Type B pancreatic cell (in vitro differentiated cells): ENCODE data around the gene GRIK1. TPM values are rescaled to one million over a fixed set of nuclear protein-coding genes. Genes with fewer than 3 reads are reported as not detected.
A peak's percentile ranks its signal among the peaks of the same experiment; 100 is the strongest.

Experiments used
- DNase-seq: peaks from one replicate; pipeline ENCODE4 v3.0.0; 2021; ENCODE audit warnings: mixed read lengths; ENCODE audit not compliant: unreplicated experiment; ENCODE audit errors: extremely low spot score
- H3K27ac Mint-ChIP-seq: 2 replicates; pipeline ENCODE4 v1.8.0; 2021; ENCODE audit warnings: mild to moderate bottlenecking, mixed read lengths
- H3K27me3 Mint-ChIP-seq: 2 replicates; pipeline ENCODE4 v1.8.0; 2021; ENCODE audit warnings: mixed read lengths
- H3K36me3 Mint-ChIP-seq: 2 replicates; pipeline ENCODE4 v1.8.0; 2021; ENCODE audit warnings: mixed read lengths
- H3K4me1 Mint-ChIP-seq: one replicate; pipeline ENCODE4 v1.8.0; 2021; ENCODE audit warnings: mixed read lengths; ENCODE audit not compliant: unreplicated experiment
- H3K4me3 Mint-ChIP-seq: 2 replicates; pipeline ENCODE4 v1.8.0; 2021; ENCODE audit warnings: mild to moderate bottlenecking, mixed read lengths
- H3K9me3 Mint-ChIP-seq: 2 replicates; pipeline ENCODE4 v1.8.0; 2021; ENCODE audit warnings: mixed read lengths
- CTCF ChIP-seq: fragments of 200-600 bp; sonication (generic); conservative IDR thresholded peaks from 2 replicates; pipeline ENCODE4 v1.5.0; 2021; ENCODE audit warnings: antibody characterized with exemption, mild to moderate bottlenecking
- total RNA-seq: library from RNA; stranded (reverse); gene quantifications from 2 replicates; pipeline ENCODE4 v1.2.1, GENCODE V29; 2021; ENCODE audit warnings: low replicate concordance

Gene GRIK1
- total RNA-seq, 1 donor from 2014 or later, result 6.1 TPM

- H3K4me3 Mint-ChIP-seq, result no peak overlapping the region
- H3K36me3 Mint-ChIP-seq, result no peaks in the 10 kb centered on the region
- DNase-seq, result no peak
- H3K9me3 Mint-ChIP-seq, result peaks cover 4% of the 10 kb centered on the region
- no peaks in the 10 kb centered on the region for H3K27me3 Mint-ChIP-seq
- no peak for TF ChIP-seq CTCF
- no peak overlapping the region for H3K27ac Mint-ChIP-seq
- H3K4me1 Mint-ChIP-seq, result peaks cover 14% of the 10 kb centered on the region
Observed at GRCh38 chr21:29504751-29505321, 435.0 kb downstream of the GRIK1 start.

GRCh38 chr21:29501451-29501850 is 438.3 kb downstream of the GRIK1 start:
- Mint-ChIP-seq H3K4me3 (no peak overlapping the region), H3K9me3 (peaks cover 14% of the 10 kb centered on the region), H3K36me3 (peaks cover 4% of the 10 kb centered on the region), H3K27ac (no peak overlapping the region), H3K27me3 (no peaks in the 10 kb centered on the region), H3K4me1 (peaks cover 4% of the 10 kb centered on the region)
- TF ChIP-seq CTCF, result no peak
- no peak for DNase-seq

DNA sequence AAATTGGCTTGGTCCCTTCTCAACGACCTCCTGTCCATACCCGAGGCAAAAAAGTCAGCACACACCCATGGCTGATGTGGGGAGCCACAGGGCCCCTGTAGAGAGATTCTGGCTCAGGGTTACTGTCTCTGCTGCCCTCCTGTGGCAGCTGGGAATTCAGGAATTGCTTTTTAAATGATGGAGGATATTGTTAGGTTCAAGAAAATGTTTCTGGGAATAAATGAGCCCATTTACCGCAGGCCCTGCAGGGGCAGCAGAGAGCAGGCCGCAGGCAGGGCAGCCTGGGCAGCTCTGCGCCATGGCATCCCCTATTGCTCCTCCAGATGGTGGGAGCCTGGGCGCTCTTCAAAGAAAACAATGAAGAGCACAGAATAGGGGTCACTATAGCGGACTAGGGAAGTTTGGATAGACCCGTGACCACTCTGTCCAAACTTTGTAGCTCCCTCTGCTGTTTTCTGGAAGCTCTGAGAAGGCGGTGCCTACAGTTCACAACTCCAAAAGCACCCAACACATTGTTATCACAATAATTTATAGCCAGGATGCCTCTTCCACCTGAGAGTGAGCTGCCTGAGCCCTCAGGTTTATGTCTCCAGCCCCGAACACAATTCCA is 440.0 kb downstream of the GRIK1 start:
- DNase-seq, result no peak
- peak; percentile 68 for TF ChIP-seq CTCF
- Mint-ChIP-seq H3K9me3 (peaks cover 17% of the 10 kb centered on the region), H3K27ac (no peak overlapping the region), H3K27me3 (no peaks in the 10 kb centered on the region), H3K4me1 (no peaks in the 10 kb centered on the region), H3K4me3 (no peak overlapping the region), H3K36me3 (peaks cover 4% of the 10 kb centered on the region)

DNA sequence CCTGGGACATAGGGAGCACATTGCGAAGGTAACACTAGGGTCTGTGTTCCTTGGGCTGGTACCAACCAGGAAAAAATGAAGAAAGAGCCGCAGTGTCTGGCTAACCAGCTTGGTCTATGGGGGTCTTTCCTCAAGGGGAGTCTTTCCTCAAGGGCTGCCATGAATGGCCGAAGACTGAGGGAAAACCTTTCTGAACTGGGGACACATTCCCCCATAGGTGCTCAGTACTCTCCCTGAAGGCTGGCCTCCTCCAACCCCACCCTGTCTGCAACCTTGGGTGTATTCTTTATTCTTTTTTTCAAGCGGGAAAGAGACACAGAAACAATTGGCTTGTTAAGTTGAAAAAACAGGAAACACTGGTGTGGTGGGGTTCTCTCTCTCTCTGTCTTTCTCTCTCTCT is 440.6 kb downstream of the GRIK1 start:
- H3K4me1 Mint-ChIP-seq, result no peaks in the 10 kb centered on the region
- no peak for TF ChIP-seq CTCF
- no peaks in the 10 kb centered on the region for H3K27me3 Mint-ChIP-seq
- no peak overlapping the region for H3K27ac Mint-ChIP-seq
- DNase-seq, result no peak
- peaks cover 4% of the 10 kb centered on the region for H3K36me3 Mint-ChIP-seq
- peaks cover 17% of the 10 kb centered on the region for H3K9me3 Mint-ChIP-seq
- H3K4me3 Mint-ChIP-seq, result no peak overlapping the region

DNA sequence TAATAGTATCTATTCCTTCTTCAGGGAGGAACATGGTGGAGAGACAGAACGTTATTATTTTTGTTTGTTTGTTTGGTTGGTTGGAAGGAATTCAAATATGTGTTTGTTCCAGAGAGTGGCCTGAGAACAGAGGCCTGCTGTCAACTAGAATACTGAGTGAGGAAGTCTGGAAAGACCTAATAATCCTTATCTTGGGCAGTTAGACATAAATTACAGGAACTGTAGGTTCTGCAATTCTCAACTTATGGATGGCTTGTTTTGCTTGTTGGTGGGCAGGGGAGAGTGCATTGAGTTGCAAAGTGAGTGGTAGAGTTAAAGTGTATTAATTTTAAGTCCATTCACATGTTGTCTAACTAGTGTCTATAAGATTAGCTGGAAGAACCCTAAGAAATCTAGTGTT is 443.5 kb downstream of the GRIK1 start:
- Mint-ChIP-seq H3K9me3 (peaks cover 24% of the 10 kb centered on the region), H3K4me1 (no peaks in the 10 kb centered on the region), H3K4me3 (no peak overlapping the region), H3K27me3 (no peaks in the 10 kb centered on the region), H3K36me3 (peaks cover 7% of the 10 kb centered on the region), H3K27ac (no peak overlapping the region)
- DNase-seq, result no peak
- no peak for TF ChIP-seq CTCF
